ENCODE results near the gene SIPA1. TPM values are rescaled to one million over a fixed set of nuclear protein-coding genes. Genes with fewer than 3 reads are reported as not detected.
A peak's percentile ranks its signal among the peaks of the same experiment; 100 is the strongest.

SIPA1 gene, protein sequence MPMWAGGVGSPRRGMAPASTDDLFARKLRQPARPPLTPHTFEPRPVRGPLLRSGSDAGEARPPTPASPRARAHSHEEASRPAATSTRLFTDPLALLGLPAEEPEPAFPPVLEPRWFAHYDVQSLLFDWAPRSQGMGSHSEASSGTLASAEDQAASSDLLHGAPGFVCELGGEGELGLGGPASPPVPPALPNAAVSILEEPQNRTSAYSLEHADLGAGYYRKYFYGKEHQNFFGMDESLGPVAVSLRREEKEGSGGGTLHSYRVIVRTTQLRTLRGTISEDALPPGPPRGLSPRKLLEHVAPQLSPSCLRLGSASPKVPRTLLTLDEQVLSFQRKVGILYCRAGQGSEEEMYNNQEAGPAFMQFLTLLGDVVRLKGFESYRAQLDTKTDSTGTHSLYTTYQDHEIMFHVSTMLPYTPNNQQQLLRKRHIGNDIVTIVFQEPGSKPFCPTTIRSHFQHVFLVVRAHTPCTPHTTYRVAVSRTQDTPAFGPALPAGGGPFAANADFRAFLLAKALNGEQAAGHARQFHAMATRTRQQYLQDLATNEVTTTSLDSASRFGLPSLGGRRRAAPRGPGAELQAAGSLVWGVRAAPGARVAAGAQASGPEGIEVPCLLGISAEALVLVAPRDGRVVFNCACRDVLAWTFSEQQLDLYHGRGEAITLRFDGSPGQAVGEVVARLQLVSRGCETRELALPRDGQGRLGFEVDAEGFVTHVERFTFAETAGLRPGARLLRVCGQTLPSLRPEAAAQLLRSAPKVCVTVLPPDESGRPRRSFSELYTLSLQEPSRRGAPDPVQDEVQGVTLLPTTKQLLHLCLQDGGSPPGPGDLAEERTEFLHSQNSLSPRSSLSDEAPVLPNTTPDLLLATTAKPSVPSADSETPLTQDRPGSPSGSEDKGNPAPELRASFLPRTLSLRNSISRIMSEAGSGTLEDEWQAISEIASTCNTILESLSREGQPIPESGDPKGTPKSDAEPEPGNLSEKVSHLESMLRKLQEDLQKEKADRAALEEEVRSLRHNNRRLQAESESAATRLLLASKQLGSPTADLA
- total RNA-seq: 10 to 100 TPM; 40.7 to 56.3 (median 45.8) TPM

DNA sequence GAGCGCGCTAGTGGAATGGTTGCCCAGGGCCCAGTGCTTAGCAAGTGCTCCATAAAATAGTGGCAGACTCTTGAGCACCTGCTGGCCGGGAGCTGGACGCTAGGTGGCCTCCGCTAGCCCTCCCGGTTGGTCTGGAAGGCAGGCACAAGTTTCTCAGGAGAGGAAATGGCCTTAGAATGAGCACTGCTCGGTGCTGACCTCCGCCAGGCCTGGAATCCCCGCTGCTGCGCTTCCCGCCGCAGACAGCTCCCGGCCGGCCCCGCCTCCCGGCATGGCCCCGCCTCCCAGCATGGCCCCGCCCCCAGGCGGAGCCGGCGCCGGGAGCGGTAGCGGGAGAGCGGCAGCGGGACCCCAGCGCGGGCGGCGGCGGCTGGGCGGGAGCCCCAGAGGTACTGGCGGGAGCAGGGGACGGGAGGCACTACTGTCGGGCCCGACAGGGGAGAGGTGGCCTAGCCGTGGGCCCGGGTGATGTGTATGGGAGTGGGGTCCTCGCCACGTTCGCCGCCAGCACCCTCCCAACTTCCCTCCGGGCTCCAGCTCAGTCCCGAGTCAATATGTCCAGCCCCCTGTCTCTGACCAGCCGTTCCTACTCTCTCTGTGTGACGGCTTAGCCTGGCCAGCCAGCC lies at the start of gene SIPA1:
Gene SIPA1 (plus strand): TSS at position 308 of the 626 bp plus-strand sequence. CDS start 2,821 bp downstream, outside the sequence.
- TF ChIP-seq POLR2AphosphoS5 (IDR thresholded peaks at IDR 0.05) (peak; percentile 76 to 77), EP300 (IDR thresholded peaks at IDR 0.05) (no peak), POLR2A (IDR thresholded peaks at IDR 0.05; ENCODE audit: low read depth) (no peak)
- TF ChIP-seq, protein P1, sequence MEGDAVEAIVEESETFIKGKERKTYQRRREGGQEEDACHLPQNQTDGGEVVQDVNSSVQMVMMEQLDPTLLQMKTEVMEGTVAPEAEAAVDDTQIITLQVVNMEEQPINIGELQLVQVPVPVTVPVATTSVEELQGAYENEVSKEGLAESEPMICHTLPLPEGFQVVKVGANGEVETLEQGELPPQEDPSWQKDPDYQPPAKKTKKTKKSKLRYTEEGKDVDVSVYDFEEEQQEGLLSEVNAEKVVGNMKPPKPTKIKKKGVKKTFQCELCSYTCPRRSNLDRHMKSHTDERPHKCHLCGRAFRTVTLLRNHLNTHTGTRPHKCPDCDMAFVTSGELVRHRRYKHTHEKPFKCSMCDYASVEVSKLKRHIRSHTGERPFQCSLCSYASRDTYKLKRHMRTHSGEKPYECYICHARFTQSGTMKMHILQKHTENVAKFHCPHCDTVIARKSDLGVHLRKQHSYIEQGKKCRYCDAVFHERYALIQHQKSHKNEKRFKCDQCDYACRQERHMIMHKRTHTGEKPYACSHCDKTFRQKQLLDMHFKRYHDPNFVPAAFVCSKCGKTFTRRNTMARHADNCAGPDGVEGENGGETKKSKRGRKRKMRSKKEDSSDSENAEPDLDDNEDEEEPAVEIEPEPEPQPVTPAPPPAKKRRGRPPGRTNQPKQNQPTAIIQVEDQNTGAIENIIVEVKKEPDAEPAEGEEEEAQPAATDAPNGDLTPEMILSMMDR (IDR thresholded peaks at IDR 0.05): peak; percentile 15 to 49 (median 42)
- peak within 1 kb of the TSS; percentile 79 to 87 (median 84) for H3K4me3 ChIP-seq
- H3K27me3 ChIP-seq: no peaks in the 10 kb centered on the region
- peak within 1 kb of the TSS; percentile 83 to 93 (median 88) for H3K27ac ChIP-seq (replicated peaks in 1 of 4)
- intact Hi-C loops (cut with DNase I): no loop called here
- peaks cover 42 to 65% (median 55%) of the 10 kb centered on the region in 4 donors for H3K4me1 ChIP-seq
- DNase-seq (ENCODE audit: extremely low spot score): no peak
- no peaks in the 10 kb centered on the region for H3K9me3 ChIP-seq
- WGBS: 3% methylated on average over 42 of the region's 46 CpGs
- peaks cover 34 to 67% (median 64%) of the 10 kb centered on the region in 4 donors for H3K36me3 ChIP-seq

DNA sequence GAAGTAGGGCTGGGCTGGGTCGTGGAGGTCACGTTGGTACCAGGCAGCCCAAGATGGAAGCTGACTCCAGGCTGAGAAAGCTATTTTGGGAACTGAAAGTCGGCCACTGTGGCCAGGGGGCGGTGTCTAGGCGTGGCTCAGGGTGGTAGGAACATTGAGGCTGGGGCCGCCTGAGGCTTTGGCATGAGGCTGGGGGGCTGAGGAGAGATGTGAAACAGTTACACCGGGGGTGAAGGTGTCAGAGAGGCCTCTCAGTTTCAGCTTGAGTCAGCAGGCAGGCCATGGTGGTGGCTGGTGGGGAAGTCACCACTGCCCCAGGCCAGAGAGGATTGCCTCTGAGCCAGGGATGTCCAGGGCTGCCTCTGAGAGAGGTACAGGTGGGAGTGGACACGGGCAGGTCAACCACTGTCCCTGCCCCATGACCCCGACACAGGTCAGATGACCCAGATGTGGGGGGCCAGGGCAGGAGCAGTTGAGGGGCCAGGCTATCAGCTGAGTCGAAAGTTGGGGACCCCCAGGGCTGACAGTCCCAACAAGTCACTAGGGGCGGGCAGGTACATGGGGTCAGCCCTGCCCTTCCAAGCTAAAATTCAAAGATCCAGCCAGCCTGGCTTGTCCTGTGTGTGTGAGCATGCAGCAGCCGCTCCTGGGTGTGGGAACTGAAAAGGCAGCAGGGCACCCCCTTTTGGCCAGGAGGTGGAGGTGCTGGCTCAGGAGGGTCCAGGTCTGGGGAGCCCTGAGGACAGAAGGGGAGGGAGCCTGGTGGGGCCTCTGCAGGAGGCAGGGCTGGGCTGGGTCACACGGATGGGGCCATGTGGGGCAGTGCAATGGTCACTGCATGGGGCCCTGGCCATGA lies 49.5 kb upstream of the SIPA1 start:
- DNase-seq (ENCODE audit: extremely low spot score): no peak

DNA sequence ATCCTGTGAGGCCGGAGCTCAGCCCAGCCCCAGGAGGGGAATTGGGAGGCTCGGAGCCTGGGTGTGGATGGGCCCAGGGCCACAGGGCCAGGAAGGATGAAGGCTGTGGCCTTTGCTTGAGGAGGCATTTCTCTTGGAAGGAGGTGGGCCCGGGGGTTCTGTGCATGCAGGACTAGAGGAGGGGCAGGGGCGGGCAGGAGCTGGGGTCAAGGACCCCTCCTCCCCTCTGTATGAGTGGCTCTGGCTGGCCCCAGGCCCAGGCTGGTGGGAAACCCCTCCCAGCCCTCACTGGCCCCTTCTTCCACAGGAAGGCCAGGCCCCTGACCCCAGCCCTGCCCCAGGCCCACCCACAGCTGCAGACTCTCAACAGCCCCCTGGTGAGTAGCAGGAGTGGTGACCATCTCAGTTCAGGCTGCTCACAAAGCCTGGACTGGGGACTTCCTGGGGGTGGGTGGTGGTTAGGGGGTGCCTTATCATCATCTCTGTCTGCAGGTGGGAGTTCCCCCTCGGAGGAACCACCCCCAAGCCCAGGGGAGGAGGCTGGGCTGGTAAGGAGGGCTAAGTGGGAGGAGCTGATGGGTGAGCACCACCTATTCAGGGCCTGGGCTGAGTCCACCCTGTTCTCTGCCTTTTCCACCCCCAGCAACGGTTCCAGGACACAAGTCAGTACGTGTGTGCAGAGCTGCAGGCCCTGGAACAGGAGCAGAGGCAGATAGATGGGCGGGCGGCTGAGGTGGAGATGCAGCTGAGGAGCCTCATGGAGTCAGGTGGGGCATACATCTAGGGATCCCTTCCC lies 48.3 kb upstream of the SIPA1 start:
- Histone ChIP-seq H3K4me3 (no peak overlapping the region), H3K4me1 (peaks cover 57 to 94% (median 82%) of the 10 kb centered on the region in 4 donors), H3K9me3 (no peaks in the 10 kb centered on the region), H3K27ac (replicated peaks in 1 of 4) (peak overlapping the region; percentile 79 to 96 (median 82)), H3K36me3 (peaks cover 37 to 70% (median 62%) of the 10 kb centered on the region in 4 donors), H3K27me3 (no peaks in the 10 kb centered on the region)
- no peak for TF ChIP-seq EP300 (IDR thresholded peaks at IDR 0.05)
- no peak for TF ChIP-seq POLR2A (IDR thresholded peaks at IDR 0.05; ENCODE audit: low read depth)
- TF ChIP-seq POLR2AphosphoS5 (IDR thresholded peaks at IDR 0.05): no peak
- TF ChIP-seq, protein P1 (IDR thresholded peaks at IDR 0.05): no peak
- intact Hi-C loops (cut with DNase I): loop anchor here (5.0 kb wide), 1 partner anchor 47 kb away; no protein-coding TSS in a partner anchor
- no peak for DNase-seq (ENCODE audit: extremely low spot score)
- WGBS: 58% methylated on average over 7 of the region's 9 CpGs

More for the DNA sequence above, 49.5 kb upstream of the SIPA1 start:
- Histone ChIP-seq H3K4me3 (no peak overlapping the region), H3K27me3 (no peaks in the 10 kb centered on the region), H3K9me3 (no peaks in the 10 kb centered on the region), H3K27ac (replicated peaks in 1 of 4) (peak overlapping the region; percentile 79 to 96 (median 82)), H3K4me1 (peaks cover 49 to 94% (median 85%) of the 10 kb centered on the region in 4 donors), H3K36me3 (peaks cover 48 to 82% (median 71%) of the 10 kb centered on the region in 4 donors)
- intact Hi-C loops (cut with DNase I): no loop called here
- TF ChIP-seq EP300 (IDR thresholded peaks at IDR 0.05): no peak
- TF ChIP-seq, protein P1 (IDR thresholded peaks at IDR 0.05): peak; percentile 32 to 66 (median 60)
- WGBS: 45% methylated on average over 12 of the region's 13 CpGs
